ENCODE data around the gene HLA-DPA1.

- TF ChIP-seq EZH2 (IDR thresholded peaks at IDR 0.05), result no peak
- no peak for TF ChIP-seq FOXP2 (optimal IDR thresholded peaks at IDR 0.05; ENCODE audit: control extremely low read depth, extremely low read length, insufficient read depth)
- no peak for TF ChIP-seq POLR2AphosphoS5 (IDR thresholded peaks at IDR 0.05; ENCODE audit: borderline replicate concordance, low read depth, low read length)
Observed at GRCh38 chr6:33076406-33076934, 3.0 kb upstream of the HLA-DPA1 start.
